Right cardiac atrium (tissue), 5 donors: ENCODE data around the gene RNF150. TPM values are rescaled to one million over a fixed set of nuclear protein-coding genes. Genes with fewer than 3 reads are reported as not detected.
"Not testable (repeated sequence)": the region's sequence is repeated elsewhere in the genome, so short reads cannot be mapped to it uniquely, and the experiment has no call there.

Experiments
- ATAC-seq, 2 donors: fragments of 200-7000 bp; cut with Tn5 transposase; one replicate each; pipeline versions ENCODE4 v1.8.0 to v1.9.1; 2020; ENCODE audit warnings: moderate library complexity in 2 of 2, mild to moderate bottlenecking in 1 of 2
- DNase-seq, 3 donors: peaks; one replicate each; pipeline ENCODE4 v3.0.0-alpha.2; 2020
- H3K27ac ChIP-seq: one replicate; pipeline ENCODE4 v1.5.1; 2013; ENCODE audit warnings: mild to moderate bottlenecking, low read length, control low read depth, moderate library complexity
- H3K27me3 ChIP-seq: one replicate; pipeline ENCODE4 v1.6.1; 2013; ENCODE audit not compliant: control insufficient read depth, insufficient read depth
- H3K4me1 ChIP-seq: one replicate; pipeline ENCODE4 v1.6.1; 2013; ENCODE audit warnings: low read length; ENCODE audit not compliant: control insufficient read depth, insufficient read depth
- H3K4me3 ChIP-seq: one replicate; pipeline ENCODE4 v1.5.1; 2013; ENCODE audit warnings: low read length, control low read depth
- H3K9me3 ChIP-seq: one replicate; pipeline ENCODE4 v1.6.1; 2013; ENCODE audit warnings: low read length; ENCODE audit not compliant: control insufficient read depth
- WGBS: extraction: QIAGEN DNeasy Blood & Tissue Kit; methylation state at CpG from one replicate; pipeline ENCODE4 v1.1.7; 2013; 5-methylcytosine and 5-hydroxymethylcytosine counted together
- intact Hi-C, 4 donors: fragments of 100-400 bp; cut with DNase I; formaldehyde crosslinking; loops; one replicate each; pipeline versions ENCODE4 v1.11.0 to v1.14.0; 2022 to 2023
- polyA plus RNA-seq: library from polyadenylated mRNA; stranded (reverse); fragments of 200-250 nt; gene quantifications from one replicate; pipeline ENCODE4 v1.2.3, GENCODE V29; 2013
- total RNA-seq, 4 donors: library from RNA; stranded (reverse); fragmentation: NEBNext Ultra II Directional; extraction: Animal tissue kit (Norgen Biotek cat#: 25700); gene quantifications; one replicate each; pipeline ENCODE4 v1.2.1, GENCODE V29; 2021
- donor health status: healthy with polysubstance abuse.
- donor health status: DM: no; HTN: yes; CAD: no.
- donor health status: DM: no; HTN: no; CAD: no.
- donor health status: DM: no; HTN: yes; CAD: no; lungs with severe emphysema.
- donor health status: DM: yes; HTN: yes; CAD: no.

The RNF150 gene
- total and polyA plus RNA-seq, 5 donors = 10.1 to 51.3 (median 40.3) TPM

DNA sequence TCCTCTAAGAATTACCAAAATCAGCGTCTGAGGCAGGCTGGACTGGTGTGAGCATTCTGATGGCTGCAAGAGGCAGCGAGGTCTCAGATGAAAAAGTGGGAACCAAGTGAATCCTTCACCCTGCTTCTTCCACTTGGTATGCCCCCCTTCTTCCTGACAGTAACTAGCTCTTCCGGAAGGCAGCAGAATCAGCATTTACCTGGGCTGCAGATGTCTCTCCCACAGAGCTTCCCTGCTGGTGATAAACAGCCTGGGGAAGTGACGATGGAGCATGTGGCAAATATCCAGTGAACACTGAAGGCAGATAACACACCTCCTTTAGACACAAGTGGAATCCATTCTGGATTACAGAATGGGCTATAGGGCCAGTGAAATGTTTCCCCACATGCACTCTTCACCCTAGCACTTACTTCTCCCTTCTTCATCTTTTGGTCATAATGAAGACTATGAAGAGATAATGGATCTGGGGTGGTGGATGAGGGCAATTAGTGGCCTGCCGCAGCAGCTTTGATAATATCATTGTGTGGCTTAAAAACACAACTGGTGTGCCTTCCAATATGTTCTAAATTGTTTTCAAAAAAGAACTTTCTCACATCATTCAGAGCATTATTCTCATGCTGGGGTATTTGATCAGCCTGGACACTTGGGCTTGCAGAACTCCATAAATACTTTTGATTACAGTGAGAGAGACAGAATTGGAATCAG, 316.3 kb downstream of the RNF150 start:
- 57% methylated on average over 5 of the region's 5 CpGs for WGBS
- ATAC-seq (no peak), DNase-seq (no peak)
- Histone ChIP-seq H3K9me3 (no peaks in the 10 kb centered on the region), H3K4me3 (no peak overlapping the region), H3K4me1 (no peaks in the 10 kb centered on the region), H3K27me3 (no peaks in the 10 kb centered on the region), H3K27ac (no peak overlapping the region)
- intact Hi-C loops = no loop called here

DNA sequence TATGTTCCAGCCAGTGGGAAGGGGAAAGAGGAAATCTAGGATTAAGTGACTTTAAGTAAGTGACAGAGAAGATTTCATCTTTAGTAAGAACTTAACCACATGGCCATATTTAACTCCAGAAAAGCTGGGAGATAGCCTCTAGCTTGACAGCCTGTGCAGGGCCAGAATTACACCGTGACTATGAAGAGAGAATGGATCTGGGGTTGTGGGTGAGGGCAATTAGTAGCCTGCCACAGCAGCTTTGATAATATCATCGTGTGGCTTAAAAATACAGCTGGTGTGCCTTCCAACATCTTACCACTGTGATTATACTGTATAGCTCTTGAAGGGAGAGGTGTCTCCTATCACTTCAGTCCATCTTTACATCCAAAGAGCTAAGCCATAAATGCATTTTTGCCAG, 319.5 kb downstream of the RNF150 start:
- 72% methylated on average over 2 of the region's 2 CpGs for WGBS
- no peak overlapping the region for H3K4me3 ChIP-seq
- no peak for ATAC-seq
- no peak for DNase-seq
- H3K9me3 ChIP-seq = no peaks in the 10 kb centered on the region
- H3K27me3 ChIP-seq = no peaks in the 10 kb centered on the region
- no peak overlapping the region for H3K27ac ChIP-seq
- H3K4me1 ChIP-seq = no peaks in the 10 kb centered on the region
- intact Hi-C loops = no loop called here

DNA sequence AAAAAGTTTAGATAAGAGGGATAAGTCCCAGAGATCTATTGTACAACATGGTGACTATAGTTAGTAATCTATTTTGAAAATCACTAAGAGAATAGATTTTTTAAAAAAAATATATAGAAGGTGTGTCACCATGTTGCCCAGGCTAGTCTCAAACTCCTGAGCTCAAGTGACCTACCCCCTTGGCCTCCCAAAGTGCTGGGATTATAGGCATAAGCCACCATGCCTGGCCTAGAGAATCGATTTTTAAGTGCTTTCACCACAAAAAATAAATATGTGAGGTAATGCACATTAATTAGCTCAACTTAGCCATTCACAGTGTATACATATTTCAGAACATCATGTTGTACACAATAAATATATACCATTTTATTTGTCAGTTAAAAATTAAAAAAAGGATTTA, 320.4 kb downstream of the RNF150 start:
- DNase-seq (no peak), ATAC-seq (no peak)
- H3K4me1 ChIP-seq = no peaks in the 10 kb centered on the region
- no peaks in the 10 kb centered on the region for H3K9me3 ChIP-seq
- WGBS = 74% methylated on average over 1 of the region's 1 CpG
- no peaks in the 10 kb centered on the region for H3K27me3 ChIP-seq
- intact Hi-C loops = no loop called here
- no peak overlapping the region for H3K4me3 ChIP-seq
- no peak overlapping the region for H3K27ac ChIP-seq

DNA sequence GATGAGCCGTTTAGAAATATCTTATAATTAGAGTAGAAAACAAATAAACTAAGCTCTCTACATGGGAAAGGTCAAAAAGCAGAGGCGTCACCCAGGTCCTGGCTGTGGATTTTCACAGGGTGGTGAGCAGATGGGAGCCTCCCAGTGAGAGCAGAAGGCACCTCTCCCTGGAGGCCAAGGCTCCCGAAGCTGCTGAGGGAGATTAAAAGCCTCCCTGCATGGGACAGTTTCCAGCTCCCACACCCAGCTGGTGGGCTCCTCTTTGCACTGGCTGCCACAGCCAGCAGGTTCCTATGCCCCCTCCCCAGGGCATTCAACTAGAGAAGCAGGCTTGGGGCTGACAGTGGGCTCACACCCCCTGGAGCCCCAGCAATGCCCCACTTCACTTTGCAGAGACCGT, 321.8 kb downstream of the RNF150 start:
- Histone ChIP-seq H3K9me3 (no peaks in the 10 kb centered on the region), H3K4me1 (no peaks in the 10 kb centered on the region), H3K27me3 (no peaks in the 10 kb centered on the region), H3K4me3 (no peak overlapping the region), H3K27ac (no peak overlapping the region)
- no peak for DNase-seq
- no peak for ATAC-seq
- 76% methylated on average over 4 of the region's 4 CpGs for whole genome bisulfite sequencing
- intact Hi-C loops = no loop called here

DNA sequence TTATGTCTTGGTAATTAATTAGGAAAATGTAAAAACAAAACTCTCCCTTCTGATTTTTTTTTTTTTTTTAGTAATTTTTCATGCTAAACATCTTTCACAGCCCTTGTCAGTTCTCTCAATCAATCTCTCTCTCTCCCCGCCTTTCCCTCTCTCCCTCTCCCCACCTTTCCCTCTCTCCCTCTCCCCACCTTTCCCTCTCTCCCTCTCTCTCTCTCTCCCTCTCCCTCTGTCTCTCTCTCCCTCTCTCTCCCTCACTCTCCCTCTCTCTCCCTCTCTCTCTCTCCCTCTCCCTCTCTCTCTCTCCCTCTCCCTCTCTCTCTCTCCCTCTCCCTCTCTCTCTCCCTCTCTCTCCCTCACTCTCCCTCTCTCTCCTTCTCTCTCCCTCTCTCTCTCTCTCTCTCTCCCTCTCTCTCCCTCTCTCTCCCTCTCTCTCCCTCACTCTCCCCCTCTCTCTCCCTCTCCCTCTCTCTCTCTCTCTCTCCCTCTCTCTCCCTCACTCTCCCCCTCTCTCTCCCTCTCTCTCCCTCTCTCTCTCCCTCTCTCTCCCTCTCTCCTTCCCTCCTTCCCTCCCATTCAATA, 322.6 kb downstream of the RNF150 start:
- H3K27ac ChIP-seq, intact Hi-C loops, H3K4me3 ChIP-seq, H3K9me3 ChIP-seq, DNase-seq, ATAC-seq, H3K27me3 ChIP-seq, H3K4me1 ChIP-seq: not testable (repeated sequence)
- 94% methylated on average over 1 of the region's 1 CpG for whole genome bisulfite sequencing

Other genes with a start within 250 kb of the RNF150 start
- 10 to 100 TPM; 62.7 to 77.0 (median 68.1) TPM for gene ZNF330, start 87.4 kb upstream of the RNF150 start, total RNA-seq
- 57.4 TPM for gene ZNF330, start 87.4 kb upstream of the RNF150 start, polyA plus RNA-seq